Measurements from ENCODE around the gene SARS2. TPM values are rescaled to one million over a fixed set of nuclear protein-coding genes. Genes with fewer than 3 reads are reported as not detected.

SARS2 gene
- total RNA-seq, 1 experiment from 2014 or later = 74.7 TPM

GRCh38 chr19:38942471-38943181, 12.1 kb upstream of the SARS2 start:
- Mint-ChIP-seq H3K4me3 (no peak overlapping the region), H3K27ac (no peak overlapping the region), H3K36me3 (peaks cover 5% of the 10 kb centered on the region), H3K9me3 (peaks cover 4% of the 10 kb centered on the region; the same call in 1 of the 2 replicates), H3K4me1 (no peaks in the 10 kb centered on the region), H3K27me3 (ENCODE audit: low read depth) (peaks cover 32% of the 10 kb centered on the region)
- ChIA-PET POLR2A (no interaction called here), CTCF (interaction anchor here (0.7 to 2.1 kb wide), 3 partner anchors 12 to 324 kb away, joined by 3 to 11 read pairs (median 5); partner anchors contain the start of genes EIF3K, MRPS12 and SARS2)
- DNase-seq (ENCODE audit: low spot score) (no peak), ATAC-seq (no peak)
- no peak for TF ChIP-seq MXD4 (CRISPR knock-in tag; IDR thresholded peaks at IDR 0.05; ENCODE audit: borderline replicate concordance)
- no peak for TF ChIP-seq ARID4B (CRISPR knock-in tag; IDR thresholded peaks at IDR 0.05; ENCODE audit: borderline replicate concordance)
- TF ChIP-seq NFE2L1 (CRISPR knock-in tag; IDR thresholded peaks at IDR 0.05) = no peak
- TF ChIP-seq ERG (CRISPR knock-in tag; IDR thresholded peaks at IDR 0.05) = no peak
- no peak for TF ChIP-seq ATF3 (CRISPR knock-in tag; conservative IDR thresholded peaks at IDR 0.05)
- TF ChIP-seq FOXP1 (CRISPR knock-in tag; IDR thresholded peaks at IDR 0.05; ENCODE audit: borderline replicate concordance) = no peak
- no peak for TF ChIP-seq PRDM15 (CRISPR knock-in tag; IDR thresholded peaks at IDR 0.05)
- TF ChIP-seq, protein P1, sequence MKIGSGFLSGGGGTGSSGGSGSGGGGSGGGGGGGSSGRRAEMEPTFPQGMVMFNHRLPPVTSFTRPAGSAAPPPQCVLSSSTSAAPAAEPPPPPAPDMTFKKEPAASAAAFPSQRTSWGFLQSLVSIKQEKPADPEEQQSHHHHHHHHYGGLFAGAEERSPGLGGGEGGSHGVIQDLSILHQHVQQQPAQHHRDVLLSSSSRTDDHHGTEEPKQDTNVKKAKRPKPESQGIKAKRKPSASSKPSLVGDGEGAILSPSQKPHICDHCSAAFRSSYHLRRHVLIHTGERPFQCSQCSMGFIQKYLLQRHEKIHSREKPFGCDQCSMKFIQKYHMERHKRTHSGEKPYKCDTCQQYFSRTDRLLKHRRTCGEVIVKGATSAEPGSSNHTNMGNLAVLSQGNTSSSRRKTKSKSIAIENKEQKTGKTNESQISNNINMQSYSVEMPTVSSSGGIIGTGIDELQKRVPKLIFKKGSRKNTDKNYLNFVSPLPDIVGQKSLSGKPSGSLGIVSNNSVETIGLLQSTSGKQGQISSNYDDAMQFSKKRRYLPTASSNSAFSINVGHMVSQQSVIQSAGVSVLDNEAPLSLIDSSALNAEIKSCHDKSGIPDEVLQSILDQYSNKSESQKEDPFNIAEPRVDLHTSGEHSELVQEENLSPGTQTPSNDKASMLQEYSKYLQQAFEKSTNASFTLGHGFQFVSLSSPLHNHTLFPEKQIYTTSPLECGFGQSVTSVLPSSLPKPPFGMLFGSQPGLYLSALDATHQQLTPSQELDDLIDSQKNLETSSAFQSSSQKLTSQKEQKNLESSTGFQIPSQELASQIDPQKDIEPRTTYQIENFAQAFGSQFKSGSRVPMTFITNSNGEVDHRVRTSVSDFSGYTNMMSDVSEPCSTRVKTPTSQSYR (CRISPR knock-in tag; IDR thresholded peaks at IDR 0.05) = no peak
- TF ChIP-seq RORB (CRISPR knock-in tag; IDR thresholded peaks at IDR 0.05) = no peak
- no peak for TF ChIP-seq TEAD4 (CRISPR knock-in tag; IDR thresholded peaks at IDR 0.05)
- no peak for TF ChIP-seq ZBTB21 (CRISPR knock-in tag; IDR thresholded peaks at IDR 0.05; ENCODE audit: borderline replicate concordance)
- no peak for TF ChIP-seq TEAD1 (CRISPR knock-in tag; IDR thresholded peaks at IDR 0.05)
- no peak for TF ChIP-seq AR (CRISPR knock-in tag; IDR thresholded peaks at IDR 0.05)
- TF ChIP-seq IRF1 (CRISPR knock-in tag; IDR thresholded peaks at IDR 0.05) = no peak
- TF ChIP-seq, protein P2, sequence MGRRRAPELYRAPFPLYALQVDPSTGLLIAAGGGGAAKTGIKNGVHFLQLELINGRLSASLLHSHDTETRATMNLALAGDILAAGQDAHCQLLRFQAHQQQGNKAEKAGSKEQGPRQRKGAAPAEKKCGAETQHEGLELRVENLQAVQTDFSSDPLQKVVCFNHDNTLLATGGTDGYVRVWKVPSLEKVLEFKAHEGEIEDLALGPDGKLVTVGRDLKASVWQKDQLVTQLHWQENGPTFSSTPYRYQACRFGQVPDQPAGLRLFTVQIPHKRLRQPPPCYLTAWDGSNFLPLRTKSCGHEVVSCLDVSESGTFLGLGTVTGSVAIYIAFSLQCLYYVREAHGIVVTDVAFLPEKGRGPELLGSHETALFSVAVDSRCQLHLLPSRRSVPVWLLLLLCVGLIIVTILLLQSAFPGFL (CRISPR knock-in tag; IDR thresholded peaks at IDR 0.05; ENCODE audit: borderline replicate concordance) = no peak
- TF ChIP-seq CTCF (IDR thresholded peaks at IDR 0.05) = no peak
- no peak for TF ChIP-seq SOX15 (CRISPR knock-in tag; IDR thresholded peaks at IDR 0.05)

All from WTC11 (cell line).